CD4-positive, CD25-positive, alpha-beta regulatory T cell (primary cell): ENCODE data around the gene RFPL1. TPM values are rescaled to one million over a fixed set of nuclear protein-coding genes. Genes with fewer than 3 reads are reported as not detected.
"Not testable (repeated sequence)": the region's sequence is repeated elsewhere in the genome, so short reads cannot be mapped to it uniquely, and the experiment has no call there.

Experiments used
- ATAC-seq, 2 donors: fragments of 150-1000 bp; cut with Tn5 transposase; one replicate each; pipeline ENCODE4 v1.10.0; 2021; ENCODE audit warnings: low read depth in 2 of 2, moderate number of reproducible peaks in 2 of 2, moderate library complexity in 1 of 2
- DNase-seq, 3 donors: peaks; one replicate each; pipeline versions ENCODE4 v3.0.0 to v3.0.0-alpha.2; 2012 to 2022; ENCODE audit warnings: mixed read lengths in 1 of 3
- H3K27ac ChIP-seq: one replicate; pipeline ENCODE4 v1.7.0; 2013; ENCODE audit warnings: mild to moderate bottlenecking, low read length; ENCODE audit not compliant: insufficient read depth, poor library complexity, severe bottlenecking
- H3K27me3 ChIP-seq: one replicate; pipeline ENCODE4 v1.7.0; 2013; ENCODE audit warnings: low read length; ENCODE audit not compliant: control insufficient read depth, insufficient read depth
- H3K36me3 ChIP-seq: one replicate; pipeline ENCODE4 v1.7.0; 2013; ENCODE audit warnings: mild to moderate bottlenecking, low read length, moderate library complexity; ENCODE audit not compliant: control insufficient read depth, insufficient read depth
- H3K4me1 ChIP-seq: 2 replicates; pipeline ENCODE4 v1.7.0; 2013; ENCODE audit warnings: mild to moderate bottlenecking, low read length; ENCODE audit not compliant: insufficient read depth, control insufficient read depth, poor library complexity, severe bottlenecking
- H3K4me3 ChIP-seq: one replicate; pipeline ENCODE4 v1.7.0; 2013; ENCODE audit warnings: low read depth, mild to moderate bottlenecking, low read length, moderate library complexity
- H3K9me3 ChIP-seq, 2 experiments: 1 replicate in 1 of 2; 2 replicates in 1 of 2; pipeline ENCODE4 v1.7.0; 2013; ENCODE audit warnings: low read length in 2 of 2, mild to moderate bottlenecking in 1 of 2, moderate library complexity in 1 of 2; ENCODE audit not compliant: control insufficient read depth in 2 of 2
- H3K27ac Mint-ChIP-seq, 3 donors: one replicate each; pipeline ENCODE4 v1.8.0; 2020 to 2022; ENCODE audit warnings: mild to moderate bottlenecking in 3 of 3, mixed read lengths in 3 of 3, moderate library complexity in 2 of 3
- H3K27me3 Mint-ChIP-seq: one replicate; pipeline ENCODE4 v1.8.0; 2022; ENCODE audit warnings: mild to moderate bottlenecking, mixed read lengths
- H3K36me3 Mint-ChIP-seq: one replicate; pipeline ENCODE4 v1.8.0; 2020; ENCODE audit warnings: mixed read lengths
- H3K4me1 Mint-ChIP-seq, 4 donors: one replicate each; pipeline ENCODE4 v1.8.0; 2020 to 2022; ENCODE audit warnings: mixed read lengths in 4 of 4, mild to moderate bottlenecking in 1 of 4
- H3K4me3 Mint-ChIP-seq, 4 donors: one replicate each; pipeline ENCODE4 v1.8.0; 2020 to 2022; ENCODE audit warnings: mild to moderate bottlenecking in 4 of 4, mixed read lengths in 4 of 4, moderate library complexity in 3 of 4
- H3K9me3 Mint-ChIP-seq, 7 donors: one replicate each; pipeline ENCODE4 v1.8.0; 2020 to 2022; ENCODE audit warnings: mixed read lengths in 7 of 7, mild to moderate bottlenecking in 3 of 7, moderate library complexity in 2 of 7
- polyA plus RNA-seq, 4 donors: library from polyadenylated mRNA; unstranded; fragments of 300-500 nt; fragmentation: Illumina TruSeq; gene quantifications; one replicate each; pipeline ENCODE4 v1.2.3, GENCODE V29; 2021
- total RNA-seq: library from RNA; stranded (reverse); gene quantifications from one replicate; pipeline ENCODE4 v1.2.3, GENCODE V29; 2022

The RFPL1 gene
- total and polyA plus RNA-seq, 5 donors from 2014 or later: not detected

- Mint-ChIP-seq H3K27me3 (peaks cover 15% of the 10 kb centered on the region), H3K36me3 (peaks cover 10% of the 10 kb centered on the region), H3K9me3 (peaks cover 0 to 4% (median 0%) of the 10 kb centered on the region in 7 donors), H3K4me1 (peaks cover 0 to 6% (median 2%) of the 10 kb centered on the region in 4 donors), H3K4me3 (no peak overlapping the region), H3K27ac (no peak overlapping the region)
- H3K27me3 ChIP-seq: no peaks in the 10 kb centered on the region
- ATAC-seq (no peak), DNase-seq (no peak)
- H3K27ac ChIP-seq: no peak overlapping the region
- no peaks in the 10 kb centered on the region for H3K9me3 ChIP-seq
- H3K4me1 ChIP-seq: peaks cover 5% of the 10 kb centered on the region
- H3K36me3 ChIP-seq: no peaks in the 10 kb centered on the region
- no peak overlapping the region for H3K4me3 ChIP-seq
Observed at GRCh38 chr22:29485448-29485847, 47.1 kb downstream of the RFPL1 start.

- no peak for DNase-seq
- Histone ChIP-seq H3K27me3 (no peaks in the 10 kb centered on the region), H3K9me3 (no peaks in the 10 kb centered on the region), H3K36me3 (no peaks in the 10 kb centered on the region), H3K4me1 (no peaks in the 10 kb centered on the region), H3K27ac (no peak overlapping the region), H3K4me3 (no peak overlapping the region)
- Mint-ChIP-seq H3K4me3 (no peak overlapping the region), H3K9me3 (no peaks in the 10 kb centered on the region), H3K36me3 (peaks cover 15% of the 10 kb centered on the region), H3K27ac (no peak overlapping the region), H3K27me3 (peaks cover 5% of the 10 kb centered on the region), H3K4me1 (no peaks in the 10 kb centered on the region)
- no peak for ATAC-seq
Observed at GRCh38 chr22:29487426-29487986, 49.1 kb downstream of the RFPL1 start.

GRCh38 chr22:29489127-29489780 is 50.9 kb downstream of the RFPL1 start:
- ATAC-seq, H3K27me3 ChIP-seq, H3K36me3 ChIP-seq, H3K4me1 ChIP-seq, H3K27ac Mint-ChIP-seq, H3K27me3 Mint-ChIP-seq, H3K4me3 Mint-ChIP-seq, H3K4me3 ChIP-seq, H3K9me3 Mint-ChIP-seq, H3K9me3 ChIP-seq, H3K27ac ChIP-seq, H3K4me1 Mint-ChIP-seq, DNase-seq: not testable (repeated sequence)
- H3K36me3 Mint-ChIP-seq: peaks cover 15% of the 10 kb centered on the region

- Histone ChIP-seq H3K36me3 (no peaks in the 10 kb centered on the region), H3K4me3 (no peak overlapping the region), H3K9me3 (no peaks in the 10 kb centered on the region), H3K27ac (no peak overlapping the region), H3K4me1 (no peaks in the 10 kb centered on the region), H3K27me3 (no peaks in the 10 kb centered on the region)
- no peak for ATAC-seq
- peaks cover 0 to 2% (median 0%) of the 10 kb centered on the region in 7 donors for H3K9me3 Mint-ChIP-seq
- DNase-seq: no peak
- H3K36me3 Mint-ChIP-seq: peaks cover 19% of the 10 kb centered on the region
- no peaks in the 10 kb centered on the region for H3K4me1 Mint-ChIP-seq
- H3K27ac Mint-ChIP-seq: no peak overlapping the region
- no peak overlapping the region for H3K4me3 Mint-ChIP-seq
- H3K27me3 Mint-ChIP-seq: peaks cover 5% of the 10 kb centered on the region
Observed at GRCh38 chr22:29491012-29491411, 52.6 kb downstream of the RFPL1 start.

Other genes starting within 250 kb of the RFPL1 start
- 1.3 TPM for gene EMID1, start 232.7 kb upstream of the RFPL1 start, total RNA-seq
- under 1 TPM in 1 of 4 donors, not detected in 3; 0.40 TPM for gene EMID1, start 232.7 kb upstream of the RFPL1 start, polyA plus RNA-seq
- 16.0 TPM for gene RHBDD3, start 170.6 kb upstream of the RFPL1 start, total RNA-seq
- gene RHBDD3, start 170.6 kb upstream of the RFPL1 start, polyA plus RNA-seq: 10 to 100 TPM in 2 of 4 donors, 1 to 10 TPM in 2; 6.5 to 11.4 (median 9.2) TPM
- gene EWSR1, start 170.3 kb upstream of the RFPL1 start, total RNA-seq: 338 TPM
- gene EWSR1, start 170.3 kb upstream of the RFPL1 start, polyA plus RNA-seq: 100 to 1,000 TPM; 175 to 215 (median 194) TPM
- gene GAS2L1, start 131.9 kb upstream of the RFPL1 start, total RNA-seq: 1.8 TPM
- under 1 TPM in 1 of 4 donors, not detected in 3; 0.22 TPM for gene GAS2L1, start 131.9 kb upstream of the RFPL1 start, polyA plus RNA-seq
- gene RASL10A, start 122.9 kb upstream of the RFPL1 start, total RNA-seq: not detected
- not detected for gene RASL10A, start 122.9 kb upstream of the RFPL1 start, polyA plus RNA-seq
- 40.8 TPM for gene AP1B1, start 50.0 kb upstream of the RFPL1 start, total RNA-seq
- 10 to 100 TPM; 11.7 to 15.8 (median 14.1) TPM for gene AP1B1, start 50.0 kb upstream of the RFPL1 start, polyA plus RNA-seq
- gene NEFH, start 41.6 kb downstream of the RFPL1 start, total RNA-seq: 0.32 TPM
- gene NEFH, start 41.6 kb downstream of the RFPL1 start, polyA plus RNA-seq: under 1 TPM; 0.08 to 0.49 (median 0.25) TPM
- 54.0 TPM for gene THOC5, start 115.2 kb downstream of the RFPL1 start, total RNA-seq
- gene THOC5, start 115.2 kb downstream of the RFPL1 start, polyA plus RNA-seq: 10 to 100 TPM; 27.8 to 33.7 (median 30.7) TPM
- gene NIPSNAP1, start 142.5 kb downstream of the RFPL1 start, total RNA-seq: 26.9 TPM
- gene NIPSNAP1, start 142.5 kb downstream of the RFPL1 start, polyA plus RNA-seq: 10 to 100 TPM; 48.5 to 61.9 (median 54.5) TPM
- 31.6 TPM for gene NF2, start 165.1 kb downstream of the RFPL1 start, total RNA-seq
- 10 to 100 TPM; 16.4 to 20.0 (median 18.5) TPM for gene NF2, start 165.1 kb downstream of the RFPL1 start, polyA plus RNA-seq